Activated naive CD8-positive, alpha-beta T cell treated with anti-CD3 and anti-CD28 coated beads, Interleukin-2, amount 50 U/mL, for 24 hours (primary cell): ENCODE data around the gene PAPOLA.
"Not testable (repeated sequence)": the region's sequence is repeated elsewhere in the genome, so short reads cannot be mapped to it uniquely, and the experiment has no call there.

Experiments used
- ATAC-seq: fragments of 150-1000 bp; cut with Tn5 transposase; one replicate; pipeline ENCODE4 v1.10.0; 2021
- DNase-seq: peaks from one replicate; pipeline ENCODE4 v3.0.0; 2021
- H3K27ac Mint-ChIP-seq: one replicate; pipeline ENCODE4 v1.8.0; 2021; ENCODE audit warnings: mild to moderate bottlenecking, mixed read lengths
- H3K27me3 Mint-ChIP-seq: one replicate; pipeline ENCODE4 v1.8.0; 2021; ENCODE audit warnings: mixed read lengths
- H3K36me3 Mint-ChIP-seq: one replicate; pipeline ENCODE4 v1.8.0; 2021; ENCODE audit warnings: low read depth, mixed read lengths
- H3K4me1 Mint-ChIP-seq: one replicate; pipeline ENCODE4 v1.8.0; 2021; ENCODE audit warnings: mixed read lengths
- H3K4me3 Mint-ChIP-seq: one replicate; pipeline ENCODE4 v1.8.0; 2021; ENCODE audit warnings: mild to moderate bottlenecking, moderate library complexity, mixed read lengths
- H3K9me3 Mint-ChIP-seq: one replicate; pipeline ENCODE4 v1.8.0; 2021; ENCODE audit warnings: mixed read lengths

The PAPOLA gene

GRCh38 chr14:96501740-96502620, at the start of gene PAPOLA:
Gene PAPOLA (plus strand): TSS chr14:96502382. CDS start chr14:96502593, 211 bp downstream.
- Mint-ChIP-seq H3K4me3 (peak within 1 kb of the TSS; percentile 98), H3K27ac (peak within 1 kb of the TSS; percentile 99), H3K36me3 (peaks cover 29% of the 10 kb centered on the region), H3K9me3 (no peaks in the 10 kb centered on the region), H3K4me1 (peaks cover 57% of the 10 kb centered on the region), H3K27me3 (peaks cover 4% of the 10 kb centered on the region)
- peak; percentile 91 for ATAC-seq
- DNase-seq, result peak; percentile 96

GRCh38 chr14:96452684-96453083, 49.5 kb upstream of the PAPOLA start:
- Mint-ChIP-seq H3K36me3 (no peaks in the 10 kb centered on the region), H3K27me3 (no peaks in the 10 kb centered on the region), H3K4me1 (no peaks in the 10 kb centered on the region), H3K9me3 (no peaks in the 10 kb centered on the region), H3K27ac (no peak overlapping the region), H3K4me3 (no peak overlapping the region)
- no peak for DNase-seq
- ATAC-seq, result no peak

- no peak overlapping the region for H3K27ac Mint-ChIP-seq
- peaks cover 2% of the 10 kb centered on the region for H3K27me3 Mint-ChIP-seq
- no peak for DNase-seq
- H3K36me3 Mint-ChIP-seq, result no peaks in the 10 kb centered on the region
- no peaks in the 10 kb centered on the region for H3K9me3 Mint-ChIP-seq
- H3K4me3 Mint-ChIP-seq, result no peak overlapping the region
- no peaks in the 10 kb centered on the region for H3K4me1 Mint-ChIP-seq
- peak; percentile 28 for ATAC-seq
Observed at GRCh38 chr14:96455588-96455987, 46.6 kb upstream of the PAPOLA start.

DNA sequence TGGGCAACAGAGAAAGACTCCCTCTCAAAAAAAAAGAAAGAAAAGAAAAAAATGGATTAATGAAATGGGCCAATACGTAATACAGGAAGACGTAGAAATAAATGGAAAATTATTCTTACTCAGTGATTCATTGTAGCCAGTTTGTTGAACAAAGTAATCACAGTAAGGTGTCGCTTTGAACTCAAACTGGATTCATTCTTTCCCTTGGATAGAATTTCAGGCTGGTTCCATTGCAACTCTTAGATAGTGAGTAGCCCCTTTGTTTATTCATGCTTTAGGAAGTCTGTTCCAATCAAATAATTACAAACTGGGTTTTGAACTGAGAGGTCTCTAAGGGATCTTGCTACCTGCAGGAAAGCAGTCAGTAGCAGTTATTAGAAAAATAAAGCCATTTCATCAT, 42.3 kb upstream of the PAPOLA start:
- peaks cover 10% of the 10 kb centered on the region for H3K4me1 Mint-ChIP-seq
- no peak for ATAC-seq
- no peak overlapping the region for H3K27ac Mint-ChIP-seq
- no peaks in the 10 kb centered on the region for H3K9me3 Mint-ChIP-seq
- peaks cover 2% of the 10 kb centered on the region for H3K27me3 Mint-ChIP-seq
- H3K36me3 Mint-ChIP-seq, result no peaks in the 10 kb centered on the region
- H3K4me3 Mint-ChIP-seq, result no peak overlapping the region
- DNase-seq, result no peak

DNA sequence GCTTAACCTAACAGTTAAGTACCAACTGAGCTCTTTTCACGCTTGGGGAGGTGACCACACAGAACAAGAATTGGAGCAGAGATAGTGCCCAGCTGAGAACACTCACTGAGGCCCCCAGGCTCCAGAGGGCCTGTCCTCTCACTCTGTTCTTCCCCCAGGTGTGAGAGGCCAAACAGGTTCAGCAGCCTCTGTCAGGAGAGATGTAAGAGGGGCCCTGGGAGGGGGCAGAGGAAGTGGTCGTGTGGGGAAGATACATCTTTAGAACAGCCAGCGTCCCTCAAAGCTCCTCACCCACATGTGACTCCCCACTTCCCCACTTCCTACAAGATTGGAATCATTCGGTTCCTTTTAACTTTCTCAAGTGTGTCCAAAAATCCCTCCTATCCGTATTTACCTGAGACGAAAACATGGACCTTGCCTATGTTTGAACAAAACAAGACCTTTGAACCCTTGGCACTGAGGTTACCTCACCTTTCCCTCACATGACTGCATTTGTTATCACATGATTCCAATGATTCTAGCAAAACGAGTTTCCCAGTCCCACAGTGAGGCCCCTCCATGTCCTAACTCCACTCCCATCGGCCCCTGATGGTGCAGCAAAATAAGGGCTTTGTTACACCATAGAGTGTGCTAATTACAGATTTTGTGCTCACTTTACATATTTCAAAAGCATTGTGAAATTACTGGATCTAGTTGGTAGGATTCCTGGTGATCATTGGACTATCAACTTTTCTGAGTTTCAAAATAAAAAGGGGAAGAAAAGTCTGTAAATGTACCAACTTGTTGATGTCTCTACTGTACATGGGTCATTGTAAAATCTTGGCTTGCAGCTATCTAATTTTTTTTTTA, 40.0 kb upstream of the PAPOLA start:
- Mint-ChIP-seq H3K27ac (no peak overlapping the region), H3K27me3 (peaks cover 2% of the 10 kb centered on the region), H3K4me3 (no peak overlapping the region), H3K4me1 (peaks cover 10% of the 10 kb centered on the region), H3K36me3 (no peaks in the 10 kb centered on the region), H3K9me3 (no peaks in the 10 kb centered on the region)
- ATAC-seq (no peak), DNase-seq (no peak)

- Mint-ChIP-seq H3K36me3 (no peaks in the 10 kb centered on the region), H3K4me3 (no peak overlapping the region), H3K27ac (no peak overlapping the region), H3K4me1 (peaks cover 10% of the 10 kb centered on the region), H3K27me3 (no peaks in the 10 kb centered on the region), H3K9me3 (no peaks in the 10 kb centered on the region)
- ATAC-seq (no peak), DNase-seq (no peak)
Observed at GRCh38 chr14:96464136-96464535, 38.0 kb upstream of the PAPOLA start.

DNA sequence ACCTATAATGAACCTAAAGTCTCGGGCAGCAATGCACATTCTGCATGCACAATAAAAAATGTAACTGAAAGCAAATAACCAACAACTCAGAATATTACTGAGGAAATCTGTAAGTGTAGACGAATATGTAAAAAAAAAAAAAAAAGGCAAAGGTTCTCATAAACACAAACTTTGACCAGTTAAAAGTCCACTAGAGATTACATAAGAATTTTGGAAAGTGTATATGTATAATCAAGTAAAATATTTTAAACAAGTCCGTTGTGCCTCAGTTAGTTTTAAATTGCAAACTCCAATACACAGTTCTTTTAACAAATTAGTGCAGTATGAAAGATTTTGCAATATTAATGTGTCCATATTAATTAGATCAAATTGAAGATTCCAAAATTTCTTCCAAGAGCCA, 35.3 kb upstream of the PAPOLA start:
- peaks cover 6% of the 10 kb centered on the region for H3K4me1 Mint-ChIP-seq
- no peak for ATAC-seq
- H3K9me3 Mint-ChIP-seq, result no peaks in the 10 kb centered on the region
- peaks cover 2% of the 10 kb centered on the region for H3K27me3 Mint-ChIP-seq
- no peak overlapping the region for H3K27ac Mint-ChIP-seq
- H3K4me3 Mint-ChIP-seq, result no peak overlapping the region
- H3K36me3 Mint-ChIP-seq, result no peaks in the 10 kb centered on the region
- no peak for DNase-seq

- H3K27me3 Mint-ChIP-seq, result peaks cover 2% of the 10 kb centered on the region
Observed at GRCh38 chr14:96470331-96470730, 31.9 kb upstream of the PAPOLA start.

DNA sequence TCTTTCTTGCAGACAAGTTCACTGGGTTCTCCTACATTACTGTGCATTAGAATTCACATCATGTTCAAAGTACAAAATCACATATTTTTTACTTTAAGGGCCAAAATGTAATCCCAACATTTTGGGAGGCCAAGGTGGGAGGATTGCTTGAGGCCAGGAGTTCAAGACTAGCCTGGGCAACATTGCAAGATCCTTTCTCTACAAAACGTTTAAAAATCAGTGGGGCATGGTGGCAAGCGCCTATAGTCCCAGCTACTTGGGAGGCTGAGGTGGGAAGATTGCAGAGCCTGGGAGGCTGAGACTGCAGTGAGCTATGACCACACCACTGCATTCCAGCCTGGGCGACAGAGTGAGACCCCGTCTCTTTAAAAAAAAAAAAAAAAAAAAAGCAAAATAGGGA, 31.2 kb upstream of the PAPOLA start:
- not testable (repeated sequence) for H3K27me3 Mint-ChIP-seq

More at GRCh38 chr14:96470331-96470730, 31.9 kb upstream of the PAPOLA start:
- Mint-ChIP-seq H3K9me3 (no peaks in the 10 kb centered on the region), H3K4me3 (no peak overlapping the region), H3K4me1 (no peaks in the 10 kb centered on the region), H3K36me3 (no peaks in the 10 kb centered on the region), H3K27ac (no peak overlapping the region)
- ATAC-seq (no peak), DNase-seq (no peak)

DNA sequence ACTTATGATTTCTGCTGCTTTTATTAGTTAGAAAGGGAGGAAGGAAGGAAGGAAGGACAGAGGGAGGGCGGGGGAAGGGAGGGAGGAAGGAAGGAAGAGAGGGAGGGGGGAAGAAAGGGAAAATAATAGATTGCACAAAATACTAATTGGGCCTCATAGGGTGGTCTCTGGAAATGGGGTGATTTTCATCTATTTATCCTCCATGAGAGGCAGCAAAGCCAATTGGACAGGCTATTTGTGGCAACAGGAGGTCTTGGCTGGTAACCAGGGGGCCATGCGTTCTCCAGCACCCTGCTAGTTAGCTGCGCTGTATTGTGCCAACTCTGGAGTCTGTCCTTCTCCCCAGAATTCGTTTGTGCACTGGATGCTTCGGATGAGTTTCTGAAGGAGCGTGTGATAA, 24.1 kb upstream of the PAPOLA start:
- Mint-ChIP-seq H3K36me3 (no peaks in the 10 kb centered on the region), H3K27ac (no peak overlapping the region)

More for the DNA sequence above, 31.2 kb upstream of the PAPOLA start:
- not testable (repeated sequence) for DNase-seq, H3K4me1 Mint-ChIP-seq, ATAC-seq, H3K27ac Mint-ChIP-seq, H3K9me3 Mint-ChIP-seq, H3K36me3 Mint-ChIP-seq, H3K4me3 Mint-ChIP-seq

DNA sequence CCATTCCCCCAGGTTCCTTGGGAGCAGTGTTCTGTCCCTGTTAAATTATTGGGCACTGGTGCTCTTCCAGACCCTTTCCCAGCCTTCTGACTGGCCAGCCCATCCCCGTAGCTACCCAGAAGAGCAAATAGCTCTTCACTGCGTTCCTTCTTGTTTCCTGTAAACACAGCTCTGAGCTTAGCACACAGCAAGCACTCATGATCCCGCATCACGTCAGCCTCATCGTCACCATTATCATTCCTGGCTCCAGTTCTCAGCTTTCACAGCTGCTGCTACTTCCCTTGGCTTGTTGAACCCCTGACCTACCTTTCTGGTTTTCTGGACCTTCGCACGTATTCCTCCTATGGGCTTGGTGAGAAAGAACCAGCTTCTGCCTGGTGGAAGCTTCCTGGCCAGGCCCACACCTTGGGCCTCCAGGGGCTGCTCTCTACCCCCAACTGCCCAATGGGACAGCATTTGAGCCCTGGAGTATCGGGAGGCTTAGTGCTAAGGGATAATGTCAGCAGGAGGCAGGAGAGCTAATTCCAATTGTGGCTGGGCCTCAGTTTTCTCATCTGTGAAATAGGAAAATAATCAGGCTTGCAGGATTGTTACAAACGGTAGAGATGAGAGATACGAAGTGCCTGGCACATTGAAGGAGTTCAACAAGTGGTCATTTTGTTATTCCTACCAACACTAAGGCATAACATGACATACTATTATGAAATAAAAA, 22.6 kb upstream of the PAPOLA start:
- Mint-ChIP-seq H3K36me3 (no peaks in the 10 kb centered on the region), H3K4me3 (no peak overlapping the region), H3K27ac (no peak overlapping the region), H3K27me3 (peaks cover 9% of the 10 kb centered on the region), H3K4me1 (no peaks in the 10 kb centered on the region), H3K9me3 (no peaks in the 10 kb centered on the region)
- DNase-seq (no peak), ATAC-seq (no peak)

More for the DNA sequence above, 24.1 kb upstream of the PAPOLA start:
- ATAC-seq, result no peak
- DNase-seq, result no peak
- H3K4me1 Mint-ChIP-seq, result no peaks in the 10 kb centered on the region
- no peak overlapping the region for H3K4me3 Mint-ChIP-seq
- no peaks in the 10 kb centered on the region for H3K9me3 Mint-ChIP-seq
- peaks cover 5% of the 10 kb centered on the region for H3K27me3 Mint-ChIP-seq

GRCh38 chr14:96481731-96482314, 20.4 kb upstream of the PAPOLA start:
- Mint-ChIP-seq H3K36me3 (no peaks in the 10 kb centered on the region), H3K27ac (no peak overlapping the region), H3K9me3 (no peaks in the 10 kb centered on the region)

GRCh38 chr14:96482986-96483385, 19.2 kb upstream of the PAPOLA start:
- Mint-ChIP-seq H3K27me3 (peaks cover 10% of the 10 kb centered on the region), H3K4me1 (no peaks in the 10 kb centered on the region)

More at GRCh38 chr14:96481731-96482314, 20.4 kb upstream of the PAPOLA start:
- Mint-ChIP-seq H3K4me1 (no peaks in the 10 kb centered on the region), H3K4me3 (no peak overlapping the region), H3K27me3 (peaks cover 10% of the 10 kb centered on the region)
- ATAC-seq (no peak), DNase-seq (no peak)

DNA sequence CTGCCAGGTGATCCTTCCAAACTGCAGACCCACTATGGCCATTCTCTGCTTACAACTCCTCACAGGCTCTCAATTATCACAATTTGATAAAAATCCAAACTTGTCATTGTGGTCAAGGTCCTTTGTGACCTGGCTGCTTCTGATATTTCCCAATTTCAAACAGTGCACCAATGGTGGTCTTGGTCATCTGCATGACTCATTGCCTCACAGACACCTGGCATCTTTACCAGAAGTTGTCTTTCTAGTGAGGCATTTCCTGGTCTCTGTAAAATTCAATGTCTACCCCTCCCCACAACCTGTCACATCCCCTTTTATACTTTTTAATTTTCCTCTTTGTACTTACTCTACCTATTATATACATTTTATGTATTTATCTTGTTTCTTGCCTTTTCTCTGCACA, 17.8 kb upstream of the PAPOLA start:
- Mint-ChIP-seq H3K27me3 (peaks cover 12% of the 10 kb centered on the region), H3K9me3 (no peaks in the 10 kb centered on the region), H3K4me1 (no peaks in the 10 kb centered on the region), H3K27ac (no peak overlapping the region), H3K36me3 (no peaks in the 10 kb centered on the region), H3K4me3 (no peak overlapping the region)
- DNase-seq (no peak), ATAC-seq (no peak)

More at GRCh38 chr14:96482986-96483385, 19.2 kb upstream of the PAPOLA start:
- H3K36me3 Mint-ChIP-seq, result no peaks in the 10 kb centered on the region
- no peak overlapping the region for H3K4me3 Mint-ChIP-seq
- no peak overlapping the region for H3K27ac Mint-ChIP-seq
- DNase-seq, result no peak
- no peak for ATAC-seq
- no peaks in the 10 kb centered on the region for H3K9me3 Mint-ChIP-seq
